ENCODE results near the gene OXTR.

- peak in 1 of 5 experiments; percentile 29 for TF ChIP-seq CTCF (IDR thresholded peaks at IDR 0.05 in 4 of 5, conservative IDR thresholded peaks at IDR 0.05 in 1 of 5)
- no peak for TF ChIP-seq POLR2A (IDR thresholded peaks at IDR 0.05)
Observed at GRCh38 chr3:8713901-8714759, 55.3 kb downstream of the OXTR start.

Measured in gastrocnemius medialis (tissue), 4 donors.